HFF-Myc (cell line): ENCODE data around the gene TMC6.

ENCODE experiments used
- DNase-seq: peaks from one replicate; pipeline ENCODE4 v3.0.0-alpha.2; 2011; ENCODE audit warnings: low read depth; ENCODE audit errors: extremely low read depth
- H3K4me3 ChIP-seq: replicated peaks from 2 replicates; pipeline ENCODE4 v1.5.1; 2011; ENCODE audit warnings: low read depth, mild to moderate bottlenecking, control low read depth, low read length
- CTCF ChIP-seq: IDR thresholded peaks from 2 replicates; pipeline ENCODE4 v1.5.1; 2012; ENCODE audit warnings: mild to moderate bottlenecking, low read depth, low read length, control low read depth; ENCODE audit errors: missing control alignments

Gene TMC6

GRCh38 chr17:78132084-78132676 is 3.6 kb upstream of the TMC6 start:
- no peak for DNase-seq
- no peak for TF ChIP-seq CTCF
- H3K4me3 ChIP-seq = no peak overlapping the region

- H3K4me3 ChIP-seq = no peak overlapping the region
- TF ChIP-seq CTCF = no peak
- no peak for DNase-seq
Measured at GRCh38 chr17:78131172-78132083, 2.9 kb upstream of the TMC6 start.

GRCh38 chr17:78130437-78131101 is 2.0 kb upstream of the TMC6 start, which contains the start of gene TMC8:
TMC8 (plus strand) TSS chr17:78130771; CDS start chr17:78131589, 818 bp downstream.
- H3K4me3 ChIP-seq = no peak within 1 kb of the TSS
- no peak for TF ChIP-seq CTCF
- no peak for DNase-seq

GRCh38 chr17:78130090-78130436 is 1.5 kb upstream of the TMC6 start:
- no peak overlapping the region for H3K4me3 ChIP-seq
- DNase-seq = no peak
- no peak for TF ChIP-seq CTCF

GRCh38 chr17:78129351-78130089 is 965 bp upstream of the TMC6 start:
- no peak for TF ChIP-seq CTCF
- H3K4me3 ChIP-seq = no peak overlapping the region
- DNase-seq = no peak

GRCh38 chr17:78127888-78128550 is 536 bp downstream of the TMC6 start:
- DNase-seq = no peak
- peak overlapping the region; percentile 59 for H3K4me3 ChIP-seq
- TF ChIP-seq CTCF = no peak
